Measurements from ENCODE around the gene UGT2B28. TPM values are rescaled to one million over a fixed set of nuclear protein-coding genes. Genes with fewer than 3 reads are reported as not detected.

UGT2B28 gene
- total and polyA plus RNA-seq, 2 experiments from 2014 or later, result 0.73 TPM; not detected in 1

Other genes starting within 250 kb of the UGT2B28 start
- 114 and 125 TPM in 2 replicates for gene UGT2B7, start 184.0 kb upstream of the UGT2B28 start, total RNA-seq
- 67.7 and 90.0 TPM in 2 replicates for gene UGT2B7, start 184.0 kb upstream of the UGT2B28 start, polyA plus RNA-seq
- 17.1 and 19.5 TPM in 2 replicates for gene UGT2B11, start 65.7 kb upstream of the UGT2B28 start, total RNA-seq
- 1.2 and 3.2 TPM in 2 replicates for gene UGT2B11, start 65.7 kb upstream of the UGT2B28 start, polyA plus RNA-seq
- gene UGT2B4, start 215.4 kb downstream of the UGT2B28 start, total RNA-seq, result 73.6 and 83.5 TPM in 2 replicates
- 17.1 and 39.2 TPM in 2 replicates for gene UGT2B4, start 215.4 kb downstream of the UGT2B28 start, polyA plus RNA-seq

Measured in hepatocyte (in vitro differentiated cells).